ENCODE results near the gene DPM1. TPM values are rescaled to one million over a fixed set of nuclear protein-coding genes. Genes with fewer than 3 reads are reported as not detected.
A peak's percentile ranks its signal among the peaks of the same experiment; 100 is the strongest.

The DPM1 gene
- total RNA-seq, 4 donors from 2014 or later: 48.8 to 83.1 (median 60.2) TPM

DNA sequence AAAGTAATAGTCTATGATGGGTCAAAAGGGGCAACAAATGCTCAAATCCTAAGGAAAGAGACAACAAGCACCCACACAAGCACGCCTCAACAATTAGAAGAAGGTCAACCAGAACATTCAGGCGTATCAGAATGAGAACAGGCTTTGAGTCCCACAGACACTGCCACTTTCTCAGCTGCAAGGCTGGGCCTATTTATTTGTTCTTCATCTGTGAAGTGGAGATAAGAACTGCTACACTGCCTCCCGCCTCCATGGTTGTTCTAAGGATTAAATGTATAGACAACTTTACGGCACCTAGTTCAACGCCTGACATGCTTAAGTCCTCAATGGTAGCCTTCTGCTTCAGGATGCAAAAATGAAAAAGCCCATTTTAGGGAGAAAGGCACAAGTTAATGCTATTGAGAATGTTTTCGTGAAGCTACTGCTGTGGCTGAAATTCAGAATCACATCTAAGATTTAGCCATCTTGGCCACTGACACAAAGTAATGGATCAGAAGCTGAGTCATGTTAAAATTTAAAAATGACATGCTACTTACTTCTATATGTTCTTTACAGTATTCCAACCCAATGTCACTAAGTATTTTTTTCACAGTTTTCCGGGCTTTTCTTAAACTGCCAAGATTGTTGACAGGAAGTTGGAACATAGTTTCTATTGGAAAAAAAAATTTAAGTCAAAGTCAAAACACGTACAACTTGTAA, 54.8 kb downstream of the DPM1 start:
- 69 to 73% methylated on average over 8 of the region's 8 CpGs for whole genome bisulfite sequencing, 2 donors
- Histone ChIP-seq H3K4me3 (replicated peaks in 1 of 3) (no peak overlapping the region), H3K27me3 (no peaks in the 10 kb centered on the region), H3K9me3 (no peaks in the 10 kb centered on the region), H3K27ac (peak overlapping the region; percentile 9 to 21 (median 16)), H3K4me1 (peaks cover 28% of the 10 kb centered on the region in 2 donors), H3K36me3 (peaks cover 0 to 14% of the 10 kb centered on the region in 2 donors)
- intact Hi-C loops (cut with DNase I): no loop called here
- no peak for DNase-seq
- TF ChIP-seq, protein P1, sequence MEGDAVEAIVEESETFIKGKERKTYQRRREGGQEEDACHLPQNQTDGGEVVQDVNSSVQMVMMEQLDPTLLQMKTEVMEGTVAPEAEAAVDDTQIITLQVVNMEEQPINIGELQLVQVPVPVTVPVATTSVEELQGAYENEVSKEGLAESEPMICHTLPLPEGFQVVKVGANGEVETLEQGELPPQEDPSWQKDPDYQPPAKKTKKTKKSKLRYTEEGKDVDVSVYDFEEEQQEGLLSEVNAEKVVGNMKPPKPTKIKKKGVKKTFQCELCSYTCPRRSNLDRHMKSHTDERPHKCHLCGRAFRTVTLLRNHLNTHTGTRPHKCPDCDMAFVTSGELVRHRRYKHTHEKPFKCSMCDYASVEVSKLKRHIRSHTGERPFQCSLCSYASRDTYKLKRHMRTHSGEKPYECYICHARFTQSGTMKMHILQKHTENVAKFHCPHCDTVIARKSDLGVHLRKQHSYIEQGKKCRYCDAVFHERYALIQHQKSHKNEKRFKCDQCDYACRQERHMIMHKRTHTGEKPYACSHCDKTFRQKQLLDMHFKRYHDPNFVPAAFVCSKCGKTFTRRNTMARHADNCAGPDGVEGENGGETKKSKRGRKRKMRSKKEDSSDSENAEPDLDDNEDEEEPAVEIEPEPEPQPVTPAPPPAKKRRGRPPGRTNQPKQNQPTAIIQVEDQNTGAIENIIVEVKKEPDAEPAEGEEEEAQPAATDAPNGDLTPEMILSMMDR (IDR thresholded peaks at IDR 0.05): no peak
- TF ChIP-seq POLR2A (IDR thresholded peaks at IDR 0.05): no peak

DNA sequence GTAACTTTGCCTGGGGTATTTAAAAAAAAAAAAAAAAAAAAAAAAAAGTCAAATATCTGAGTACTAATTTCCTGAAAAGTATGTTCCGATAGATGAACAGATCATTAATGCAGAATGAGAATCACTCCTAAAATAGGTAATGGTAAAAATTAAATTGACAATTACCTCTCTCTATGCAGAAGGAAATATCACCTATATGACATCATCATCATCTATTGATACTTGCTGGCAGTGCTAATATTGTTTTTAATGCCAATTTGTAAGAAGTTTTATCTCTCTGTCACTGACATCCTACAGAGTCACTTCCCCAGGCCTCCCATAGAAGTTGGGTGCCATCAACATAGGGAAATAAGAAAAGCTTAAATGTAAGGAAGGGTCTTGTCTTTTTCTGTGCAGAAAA, 57.0 kb downstream of the DPM1 start:
- intact Hi-C loops (cut with DNase I): no loop called here
- peaks cover 12 to 20% of the 10 kb centered on the region in 2 donors for H3K36me3 ChIP-seq
- peaks cover 24 to 28% of the 10 kb centered on the region in 2 donors for H3K4me1 ChIP-seq
- TF ChIP-seq, protein P1 (IDR thresholded peaks at IDR 0.05): no peak
- no peak for TF ChIP-seq POLR2A (IDR thresholded peaks at IDR 0.05)
- no peak overlapping the region for H3K27ac ChIP-seq
- H3K9me3 ChIP-seq: no peaks in the 10 kb centered on the region
- no peaks in the 10 kb centered on the region for H3K27me3 ChIP-seq
- H3K4me3 ChIP-seq (replicated peaks in 1 of 3): no peak overlapping the region
- DNase-seq: no peak
- WGBS, 2 donors: 97 to 100% methylated on average over 1 of the region's 1 CpG

DNA sequence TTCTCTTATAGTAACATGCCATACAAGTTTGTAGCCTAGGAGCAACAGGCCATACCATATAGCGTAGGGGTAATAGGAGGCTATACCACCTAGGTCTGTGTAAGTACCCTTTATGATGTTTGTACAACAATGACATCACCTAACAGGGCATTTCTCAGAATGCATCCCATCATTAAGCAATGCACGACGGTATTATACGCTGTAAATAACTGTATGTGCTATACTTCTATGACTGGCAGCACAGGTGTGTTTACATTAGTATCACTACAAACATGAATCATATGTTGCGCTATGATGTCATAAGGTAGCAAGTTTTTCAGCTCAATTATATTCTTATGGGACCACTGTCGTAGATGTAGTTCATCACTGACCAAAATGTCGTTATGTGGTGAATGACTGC, 58.1 kb downstream of the DPM1 start:
- Histone ChIP-seq H3K27ac (no peak overlapping the region), H3K9me3 (no peaks in the 10 kb centered on the region), H3K4me1 (peaks cover 19 to 28% of the 10 kb centered on the region in 2 donors), H3K4me3 (replicated peaks in 1 of 3) (no peak overlapping the region), H3K27me3 (no peaks in the 10 kb centered on the region), H3K36me3 (peaks cover 12 to 20% of the 10 kb centered on the region in 2 donors)
- intact Hi-C loops (cut with DNase I): no loop called here
- no peak for DNase-seq
- TF ChIP-seq POLR2A (IDR thresholded peaks at IDR 0.05): no peak
- TF ChIP-seq, protein P1 (IDR thresholded peaks at IDR 0.05): no peak
- 96% methylated on average over 7 of the region's 7 CpGs for WGBS, 2 donors

DNA sequence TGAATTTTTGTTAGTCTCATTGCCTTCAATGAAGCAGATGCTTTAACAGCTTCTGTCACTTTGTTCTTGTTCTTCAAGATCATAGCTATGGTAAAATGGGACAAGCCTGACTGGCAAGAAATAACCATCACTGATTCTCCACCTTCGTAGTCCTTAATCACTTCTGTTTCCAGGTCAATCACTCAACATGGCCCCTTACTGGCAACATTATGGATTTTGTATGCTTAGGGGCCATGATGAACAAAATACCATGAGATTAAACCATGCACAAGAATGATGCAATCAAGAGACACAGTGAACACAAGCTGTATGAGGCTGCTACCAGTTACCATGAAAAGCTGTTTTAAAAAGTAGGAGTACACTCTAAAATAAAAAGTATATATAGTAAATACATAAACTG, 59.9 kb downstream of the DPM1 start:
- H3K9me3 ChIP-seq: no peaks in the 10 kb centered on the region
- no peak overlapping the region for H3K4me3 ChIP-seq (replicated peaks in 1 of 3)
- peaks cover 19 to 32% of the 10 kb centered on the region in 2 donors for H3K36me3 ChIP-seq
- H3K27ac ChIP-seq: no peak overlapping the region
- TF ChIP-seq, protein P1 (IDR thresholded peaks at IDR 0.05): no peak
- TF ChIP-seq POLR2A (IDR thresholded peaks at IDR 0.05): no peak
- intact Hi-C loops (cut with DNase I): no loop called here
- no peaks in the 10 kb centered on the region for H3K27me3 ChIP-seq
- peaks cover 5 to 10% of the 10 kb centered on the region in 2 donors for H3K4me1 ChIP-seq
- DNase-seq: no peak
- 100% methylated on average over 1 of the region's 1 CpG for WGBS, 2 donors

DNA sequence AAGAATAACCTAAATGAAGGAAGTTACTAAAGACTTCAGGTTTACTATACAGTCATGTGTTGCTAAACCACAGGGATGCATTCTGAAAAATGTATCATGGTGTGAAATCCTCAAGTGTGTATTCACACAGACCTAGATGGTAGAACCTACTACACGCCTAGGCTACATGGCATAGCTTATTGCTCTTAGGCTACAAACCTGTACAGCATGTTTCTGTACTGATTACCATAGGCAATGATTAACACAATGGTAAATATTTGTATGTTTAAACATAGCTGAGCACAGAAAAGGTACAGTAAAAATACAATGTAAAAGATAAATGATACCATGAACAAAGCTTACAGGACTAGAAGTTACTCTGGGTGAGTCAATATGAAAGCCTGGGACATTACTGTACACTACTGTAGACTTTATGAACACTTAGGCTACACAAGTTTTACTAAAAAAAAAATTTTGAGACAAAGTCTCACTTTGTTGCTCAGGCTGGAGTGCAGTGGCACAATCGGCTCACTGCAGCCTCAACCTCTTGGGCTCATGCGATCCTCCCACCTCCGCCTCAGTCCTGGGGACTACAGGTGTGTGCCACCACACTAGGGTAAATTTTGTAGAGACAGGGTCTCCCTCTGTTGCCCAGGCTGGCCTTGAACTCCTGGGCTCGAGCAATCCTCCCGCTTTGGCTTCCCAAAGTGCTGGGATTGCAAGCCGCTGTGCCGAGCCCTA, 63.1 kb downstream of the DPM1 start:
- intact Hi-C loops (cut with DNase I): no loop called here
- no peak for DNase-seq
- no peaks in the 10 kb centered on the region for H3K27me3 ChIP-seq
- TF ChIP-seq, protein P1 (IDR thresholded peaks at IDR 0.05): no peak
- TF ChIP-seq POLR2A (IDR thresholded peaks at IDR 0.05): no peak
- H3K9me3 ChIP-seq: no peaks in the 10 kb centered on the region
- no peaks in the 10 kb centered on the region for H3K4me1 ChIP-seq
- 94 to 97% methylated on average over 8 of the region's 8 CpGs for WGBS, 2 donors
- peaks cover 33 to 45% of the 10 kb centered on the region in 2 donors for H3K36me3 ChIP-seq
- H3K4me3 ChIP-seq (replicated peaks in 1 of 3): no peak overlapping the region
- H3K27ac ChIP-seq: no peak overlapping the region

Data from thyroid gland (tissue), 4 donors.